ENCODE data around the gene PPAN. TPM values are rescaled to one million over a fixed set of nuclear protein-coding genes. Genes with fewer than 3 reads are reported as not detected.

The PPAN gene
- 38.6 TPM for polyA plus RNA-seq (2013, experiment 1 of 2; ENCODE audit: insufficient read length)
- polyA plus RNA-seq (2013, experiment 2 of 2; ENCODE audit: insufficient read length) = 38.1 TPM

DNA sequence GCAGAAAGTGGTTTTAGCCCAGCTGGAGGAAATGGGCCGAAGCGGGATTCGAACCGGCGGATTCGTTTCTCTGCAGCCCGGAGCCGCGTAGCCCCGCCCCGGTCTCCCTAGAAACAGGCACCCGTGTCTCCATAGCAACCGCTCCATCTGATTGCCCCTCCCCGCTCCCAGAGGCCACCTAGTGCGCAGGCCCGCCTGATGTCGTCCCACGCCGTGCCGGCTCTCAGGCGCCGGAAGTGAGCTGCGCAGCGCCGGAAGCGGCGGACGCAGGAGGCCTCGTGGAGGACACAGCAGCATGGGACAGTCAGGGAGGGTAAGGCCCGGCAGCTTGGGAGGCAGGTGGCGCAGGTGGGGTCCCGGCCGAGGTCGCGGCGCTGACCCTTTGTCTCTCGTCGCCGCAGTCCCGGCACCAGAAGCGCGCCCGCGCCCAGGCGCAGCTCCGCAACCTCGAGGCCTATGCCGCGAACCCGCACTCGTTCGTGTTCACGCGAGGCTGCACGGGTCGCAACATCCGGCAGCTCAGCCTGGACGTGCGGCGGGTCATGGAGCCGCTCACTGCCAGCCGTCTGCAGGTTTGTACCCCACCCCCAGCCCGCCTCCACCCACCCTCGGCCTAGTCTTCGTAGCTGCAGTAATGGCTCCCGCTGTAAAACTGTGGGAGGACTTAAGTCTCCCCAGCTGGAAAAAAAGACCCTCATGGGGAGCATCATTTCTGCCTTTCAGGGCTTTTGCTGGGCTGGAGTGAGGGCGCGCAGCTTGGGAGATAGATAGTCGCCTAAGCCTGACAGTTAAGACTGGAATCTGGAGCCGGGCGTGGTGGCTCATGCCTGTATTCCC lies at the start of gene PPAN:
Gene PPAN, plus strand, starts transcription at position 263 of the 837 bp plus-strand sequence. Its CDS starts 33 bp downstream, at position 296.
- DNase-seq = peak; percentile 99

DNA sequence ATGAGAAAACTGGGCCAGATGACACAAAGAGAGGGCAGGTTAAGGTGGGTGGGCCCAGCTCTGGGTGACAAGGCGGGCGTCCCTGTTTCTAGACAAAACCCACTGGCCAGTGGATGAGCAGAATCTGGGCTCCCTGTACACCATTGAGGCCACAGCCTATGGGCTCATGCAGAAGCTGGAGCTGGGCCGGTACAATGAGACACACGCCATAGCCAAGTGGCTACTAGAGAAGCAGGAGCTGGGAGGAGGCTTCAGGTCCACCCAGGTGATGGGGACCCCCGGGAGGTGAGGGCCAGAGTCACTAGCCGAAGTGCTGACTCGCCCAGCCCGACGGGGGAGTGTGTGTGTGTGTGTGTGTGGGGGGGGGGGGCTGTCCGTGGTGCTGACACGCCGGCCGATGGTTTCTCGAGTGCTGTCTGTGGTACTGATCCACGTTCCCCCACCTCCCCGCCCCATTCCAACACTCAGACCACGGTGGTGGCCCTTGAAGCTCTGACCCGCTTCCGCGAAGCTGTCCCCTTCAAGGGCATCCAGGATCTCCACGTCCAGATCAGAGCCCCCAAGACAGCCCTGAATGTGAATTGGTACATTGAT lies 44.3 kb upstream of the PPAN start:
- no peak for DNase-seq

GRCh38 chr19:10068205-10068604 lies 38.0 kb upstream of the PPAN start:
- DNase-seq = no peak

DNA sequence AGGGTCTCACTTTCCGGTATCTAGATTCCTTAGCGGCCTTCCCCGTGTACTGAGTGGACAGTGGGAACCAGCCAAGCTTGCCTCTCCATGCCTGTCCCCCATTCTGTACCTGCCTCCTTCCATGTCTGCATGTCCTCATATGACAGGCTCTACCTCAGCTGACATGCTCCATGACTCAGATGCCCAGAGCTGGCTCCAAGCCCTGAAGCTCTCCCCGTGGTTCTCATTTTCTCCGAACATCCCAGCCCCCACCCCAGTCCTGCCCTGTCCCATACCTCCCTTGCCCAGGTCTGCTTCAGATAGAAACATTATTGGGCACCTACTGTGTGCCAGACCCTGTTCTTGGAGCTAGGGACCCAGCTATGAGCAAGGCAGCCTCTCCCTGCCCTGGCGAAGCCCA lies 37.1 kb upstream of the PPAN start:
- DNase-seq = no peak

DNA sequence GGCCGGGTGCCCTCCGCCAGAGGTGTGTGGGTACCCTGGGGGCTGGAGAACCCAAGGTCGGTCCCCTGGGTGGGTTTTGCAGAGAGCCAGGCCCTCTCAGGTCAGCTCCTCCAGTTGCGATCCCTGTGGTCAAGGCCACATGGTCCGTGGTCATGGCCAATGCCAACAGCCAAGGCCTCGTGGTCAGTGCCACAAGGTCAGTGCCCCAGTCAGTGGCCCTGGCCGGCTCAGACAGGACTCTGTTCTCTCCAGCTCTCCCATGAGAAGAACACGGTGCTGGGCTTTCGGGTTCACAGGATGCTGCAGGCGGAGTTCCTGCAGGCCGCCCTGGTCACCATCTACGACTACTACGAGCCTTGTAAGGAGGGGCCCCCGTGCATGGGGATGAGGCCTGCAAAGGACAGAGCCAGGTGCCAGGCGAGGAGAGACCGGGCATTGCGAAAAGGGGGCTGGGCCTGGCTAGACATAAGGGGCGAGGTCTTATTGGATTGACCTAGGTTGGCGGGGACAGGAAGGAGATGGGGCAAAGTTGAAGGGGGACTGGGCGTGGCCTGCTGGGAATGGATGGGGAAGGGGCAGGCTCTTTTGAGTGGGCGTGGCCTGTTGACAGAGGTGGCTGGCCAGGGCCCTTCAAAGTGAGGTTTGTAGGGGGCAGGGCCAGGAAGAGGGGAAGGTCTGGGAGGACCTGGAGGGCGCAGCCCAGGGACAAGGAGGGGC lies 35.3 kb upstream of the PPAN start:
- DNase-seq = no peak

DNA sequence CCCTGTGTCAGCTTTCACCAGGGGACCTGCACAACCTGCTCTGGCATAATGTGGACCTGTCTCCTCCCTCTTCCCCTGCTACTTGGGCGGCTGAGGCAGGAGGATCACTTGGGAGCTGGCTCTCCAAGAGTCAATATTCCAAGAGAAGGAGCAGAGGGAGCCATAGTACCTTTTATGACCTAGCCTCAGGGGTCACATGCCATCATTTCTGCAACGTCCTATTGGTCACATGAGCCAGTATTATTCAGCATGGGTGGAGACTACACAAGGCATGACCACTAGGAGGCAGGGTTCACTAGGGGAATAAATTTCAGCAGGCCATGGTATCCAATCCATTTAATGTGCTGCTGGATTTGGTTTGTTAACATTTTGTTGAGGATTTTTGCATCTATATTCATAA lies 32.0 kb upstream of the PPAN start:
- no peak for DNase-seq

DNA sequence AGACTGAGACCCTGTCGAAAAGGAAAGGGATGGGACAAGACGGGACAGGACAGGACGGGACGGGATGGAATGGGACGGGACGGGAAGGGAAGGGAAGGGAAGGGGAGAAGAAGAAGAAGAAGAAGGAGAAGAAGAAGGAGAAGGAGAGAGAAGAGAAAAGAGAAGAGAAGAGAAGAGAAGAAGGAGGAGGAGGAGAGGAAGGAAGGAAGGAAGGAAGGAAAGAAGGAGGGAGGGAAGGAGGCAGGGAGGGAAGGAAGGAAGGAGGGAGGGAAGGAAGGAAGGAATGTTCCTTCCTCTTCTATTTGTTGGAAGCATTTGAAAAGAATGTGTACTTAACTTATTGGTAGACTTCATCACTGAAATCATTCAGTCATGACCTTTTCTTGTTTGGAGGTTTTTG lies 29.6 kb upstream of the PPAN start:
- no peak for DNase-seq

DNA sequence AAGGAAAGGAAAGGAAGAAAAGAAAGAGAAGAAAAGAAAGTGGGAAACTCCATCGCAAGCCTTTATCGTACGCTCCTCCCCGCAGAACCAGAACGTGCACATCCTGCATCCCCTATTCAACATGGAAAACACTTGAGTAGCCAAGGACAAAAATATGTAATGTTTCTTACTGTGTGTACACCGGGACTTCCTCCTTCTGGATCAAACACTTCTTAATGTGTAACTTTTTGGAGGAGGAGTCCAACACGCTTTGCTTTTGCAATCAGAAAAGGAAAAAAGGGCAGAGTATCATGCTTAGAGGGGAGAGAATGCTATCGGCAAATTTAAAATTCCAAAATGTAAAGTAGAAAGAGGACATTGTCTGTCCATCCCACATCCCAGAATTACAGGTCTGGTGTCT lies 27.8 kb upstream of the PPAN start:
- no peak for DNase-seq

DNA sequence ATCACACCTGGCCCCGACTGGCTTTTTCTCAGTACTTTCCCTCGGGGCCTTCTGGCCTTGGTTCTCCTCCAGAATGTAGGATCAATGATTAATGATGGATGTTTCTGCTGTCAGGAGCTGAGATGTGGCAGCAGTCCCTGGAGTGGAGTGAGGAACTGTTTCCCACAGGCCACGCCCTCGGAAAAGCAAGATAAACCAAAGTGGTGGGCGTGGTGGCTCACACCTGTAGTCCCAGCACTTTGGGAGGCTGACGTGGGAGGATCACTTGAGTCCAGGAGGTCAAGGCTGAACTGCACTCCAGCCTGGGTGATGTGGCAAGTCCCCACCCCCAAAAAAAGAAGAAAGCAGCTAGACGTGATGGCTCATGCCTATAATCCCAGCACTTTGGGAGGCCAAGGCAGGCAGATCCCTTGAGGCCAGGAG lies 27.1 kb upstream of the PPAN start:
- no peak for DNase-seq

DNA sequence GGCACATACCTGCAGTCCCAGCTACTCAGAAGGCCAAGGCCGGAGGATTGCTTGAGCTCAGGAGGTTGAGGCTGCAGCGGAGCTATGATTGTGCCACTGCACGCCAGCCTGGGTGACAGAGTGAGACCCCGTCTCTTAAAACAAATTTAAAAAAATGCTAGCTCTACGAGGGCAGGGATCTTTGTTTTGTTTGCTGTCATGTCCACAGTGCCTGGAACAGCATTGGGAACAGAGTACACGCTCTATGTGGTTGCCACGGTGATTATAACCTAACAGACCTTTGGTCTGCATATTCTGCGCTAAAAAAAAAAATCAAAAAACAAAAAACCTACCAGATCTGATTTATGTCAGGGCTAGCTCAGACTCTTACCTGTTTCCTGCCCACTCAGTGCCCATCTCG lies 22.3 kb upstream of the PPAN start:
- DNase-seq = no peak

DNA sequence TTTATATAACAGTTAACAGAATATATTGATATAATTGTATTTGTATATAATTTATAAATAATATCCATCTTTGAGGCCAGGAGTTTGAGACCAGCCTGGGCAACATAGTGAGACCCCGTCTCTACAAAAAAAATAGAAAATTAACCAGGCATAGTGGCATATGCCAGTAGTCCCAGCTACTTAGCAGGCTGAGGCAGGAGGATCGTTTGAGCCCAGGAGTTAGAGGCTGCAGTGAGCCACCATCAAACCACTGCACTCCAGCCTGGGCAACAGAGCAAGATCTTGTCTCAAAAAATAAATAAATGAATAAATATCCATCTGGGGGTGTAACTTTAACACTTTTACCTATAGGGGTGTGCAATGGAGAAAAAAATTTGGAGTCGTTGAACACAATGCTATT lies 21.4 kb upstream of the PPAN start:
- no peak for DNase-seq

GRCh38 chr19:10085641-10086590 lies 20.2 kb upstream of the PPAN start, which contains the start of gene SHFL:
Gene SHFL (plus strand): TSS chr19:10086317. CDS start chr19:10086428, 111 bp downstream.
- DNase-seq = peak; percentile 61

GRCh38 chr19:10086591-10087192 lies 19.5 kb upstream of the PPAN start:
- DNase-seq = no peak

DNA sequence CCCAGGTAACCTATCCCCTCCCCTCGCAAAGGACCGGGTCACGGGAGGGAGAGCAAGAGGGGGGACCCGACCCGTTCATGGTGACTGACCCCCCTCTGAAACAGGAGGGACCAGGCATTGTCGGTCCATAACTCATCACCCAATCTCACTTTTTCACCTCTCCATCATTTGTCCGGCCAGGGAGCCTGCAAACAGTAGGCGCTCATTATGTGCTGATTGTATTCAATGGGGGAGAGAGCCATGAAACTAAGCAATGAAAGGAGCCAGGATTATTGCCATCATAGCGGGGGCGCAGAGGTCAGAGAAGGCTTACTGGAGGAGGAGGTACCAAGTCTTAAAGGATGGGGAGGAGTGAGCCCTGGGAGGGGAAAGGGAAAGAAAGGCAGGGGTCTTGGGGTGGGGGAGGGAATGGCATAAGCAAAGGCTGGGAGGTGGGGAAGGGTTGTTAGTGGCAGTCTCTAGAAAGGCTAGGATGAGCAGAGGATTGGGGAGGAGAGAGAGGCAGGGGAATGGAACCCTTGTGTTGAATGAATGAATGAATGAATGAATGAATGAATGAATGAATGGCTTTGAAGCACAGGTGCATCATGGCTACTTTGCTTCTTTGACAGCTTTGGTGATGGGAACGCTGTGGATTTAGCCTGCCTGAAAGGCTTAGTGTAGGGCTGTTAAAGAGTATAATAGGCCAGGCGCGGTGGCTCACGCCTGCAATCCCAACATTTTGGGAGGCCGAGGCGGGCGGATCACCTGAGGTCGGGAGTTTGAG lies 18.7 kb upstream of the PPAN start:
- DNase-seq = no peak

GRCh38 chr19:10088949-10089554 lies 17.1 kb upstream of the PPAN start:
- no peak for DNase-seq

GRCh38 chr19:10089801-10090375 lies 16.3 kb upstream of the PPAN start:
- no peak for DNase-seq

GRCh38 chr19:10091370-10091687 lies 14.8 kb upstream of the PPAN start:
- DNase-seq = no peak

GRCh38 chr19:10091895-10092641 lies 14.1 kb upstream of the PPAN start:
- no peak for DNase-seq

DNA sequence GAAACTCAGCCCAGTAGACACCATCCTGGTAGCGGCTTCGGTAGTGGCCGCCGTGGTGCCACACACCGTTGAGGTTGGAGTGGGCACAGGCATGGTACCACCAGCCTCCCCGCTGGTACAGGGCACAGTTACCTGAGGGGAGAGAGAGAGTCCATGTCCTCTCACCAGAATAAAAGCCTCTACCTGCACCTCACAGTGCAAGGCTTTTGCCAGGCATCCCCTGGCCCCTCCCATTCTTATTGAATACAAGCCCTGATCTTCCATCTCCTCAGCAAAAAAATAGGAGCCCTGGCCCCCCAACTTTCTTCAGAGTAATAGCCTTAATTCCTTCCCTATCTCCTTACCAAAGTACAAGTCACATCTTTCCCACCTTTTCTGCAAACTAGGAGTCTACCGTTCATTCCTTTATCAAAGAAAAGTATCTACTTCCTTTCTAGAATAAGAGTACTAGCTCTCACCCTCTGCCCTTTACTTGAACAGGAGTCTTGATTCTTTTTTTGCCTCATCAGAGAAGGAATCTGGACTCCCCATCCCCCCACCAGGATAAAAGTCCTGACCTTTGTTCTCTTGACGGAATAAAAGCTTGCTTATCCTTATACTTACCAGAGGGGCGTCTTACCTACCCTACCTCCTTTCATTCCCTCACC lies 13.4 kb upstream of the PPAN start:
- no peak for DNase-seq

Measured in fibroblast of skin of abdomen (primary cell).